Small intestine (tissue), 7 donors: Measurements from ENCODE around the gene INF2. TPM values are rescaled to one million over a fixed set of nuclear protein-coding genes. Genes with fewer than 3 reads are reported as not detected.
A peak's percentile ranks its signal among the peaks of the same experiment; 100 is the strongest.

Experiments
- DNase-seq, 2 donors: peaks; one replicate each; pipeline versions ENCODE4 v3.0.0 to v3.0.0-alpha.2; 2013
- FAIRE-seq: peaks from 2 replicates; lab custom pipeline; 2012; peaks lifted over from hg19 to GRCh38; lab: Jason Lieb, UNC
- H3K27ac ChIP-seq, 3 donors: one replicate each; pipeline ENCODE4 v1.5.1; 2013; ENCODE audit warnings: low read length in 2 of 3, mild to moderate bottlenecking in 2 of 3, control low read depth in 1 of 3, inconsistent platforms in 1 of 3, low read depth in 1 of 3, moderate library complexity in 1 of 3
- H3K27me3 ChIP-seq, 3 donors: one replicate each; pipeline ENCODE4 v1.6.1; 2013; ENCODE audit warnings: low read length in 3 of 3, inconsistent platforms in 1 of 3; ENCODE audit not compliant: control insufficient read depth in 3 of 3, insufficient read depth in 3 of 3
- H3K36me3 ChIP-seq, 3 donors: one replicate each; pipeline ENCODE4 v1.6.1; 2013; ENCODE audit warnings: low read length in 3 of 3, inconsistent platforms in 1 of 3, low read depth in 1 of 3, mild to moderate bottlenecking in 1 of 3, moderate library complexity in 1 of 3; ENCODE audit not compliant: control insufficient read depth in 3 of 3, insufficient read depth in 2 of 3
- H3K4me1 ChIP-seq, 3 donors: one replicate each; pipeline ENCODE4 v1.6.1; 2013; ENCODE audit warnings: low read length in 2 of 3, inconsistent platforms in 1 of 3, low read depth in 1 of 3, mild to moderate bottlenecking in 1 of 3, moderate library complexity in 1 of 3; ENCODE audit not compliant: control insufficient read depth in 3 of 3, insufficient read depth in 2 of 3
- H3K4me3 ChIP-seq, 3 donors: one replicate each; pipeline ENCODE4 v1.5.1; 2013; ENCODE audit warnings: low read length in 3 of 3, control low read depth in 1 of 3, inconsistent platforms in 1 of 3, low read depth in 1 of 3, mild to moderate bottlenecking in 1 of 3, moderate library complexity in 1 of 3
- H3K9me3 ChIP-seq, 2 donors: one replicate each; pipeline ENCODE4 v1.6.1; 2013; ENCODE audit warnings: low read depth in 1 of 2, low read length in 1 of 2; ENCODE audit not compliant: control insufficient read depth in 2 of 2, insufficient read depth in 1 of 2
- WGBS, 3 donors: extraction: QIAGEN DNeasy Blood & Tissue Kit; methylation state at CpG; one replicate each; pipeline ENCODE4 v1.1.7; 2013; 5-methylcytosine and 5-hydroxymethylcytosine counted together
- polyA plus RNA-seq, 4 donors: library from polyadenylated mRNA; stranded (reverse) in 3 of 4; unstranded in 1 of 4; fragments of 200-250 nt in 3 of 4; fragments of 120-200 nt in 1 of 4; gene quantifications; one replicate each; pipeline versions ENCODE4 v1.2.1 to v1.2.3, GENCODE V29; 2013
- donor health status: healthy with polysubstance abuse.
- donor health status: control.
- donor health status: control.
- donor health status: Bipolar disorder and iron deficiency.
- donor health status: healthy.

INF2 gene
- polyA plus RNA-seq, 4 donors: 62.6 to 364 (median 197) TPM

GRCh38 chr14:104697317-104697703 is 7.9 kb downstream of the INF2 start:
- DNase-seq (no peak), FAIRE-seq (no peak)
- 81 to 84% (median 82%) methylated on average over 7 to 10 of the region's 10 CpGs for WGBS, 3 donors
- no peak overlapping the region for H3K27ac ChIP-seq
- H3K27me3 ChIP-seq: no peaks in the 10 kb centered on the region
- H3K36me3 ChIP-seq: peaks cover 0 to 79% (median 0%) of the 10 kb centered on the region in 3 donors
- H3K4me3 ChIP-seq: no peak overlapping the region
- no peaks in the 10 kb centered on the region for H3K9me3 ChIP-seq
- H3K4me1 ChIP-seq: peaks cover 0 to 11% (median 4%) of the 10 kb centered on the region in 3 donors

- H3K27me3 ChIP-seq: no peaks in the 10 kb centered on the region
- H3K4me3 ChIP-seq: no peak overlapping the region
- H3K27ac ChIP-seq: peak overlapping the region in 1 of 3 donors; percentile 12
- DNase-seq (no peak), FAIRE-seq (no peak)
- H3K36me3 ChIP-seq: peaks cover 0 to 81% (median 3%) of the 10 kb centered on the region in 3 donors
- WGBS, 3 donors: 62 to 74% (median 74%) methylated on average over 19 of the region's 19 CpGs
- peaks cover 0 to 11% (median 4%) of the 10 kb centered on the region in 3 donors for H3K4me1 ChIP-seq
- no peaks in the 10 kb centered on the region for H3K9me3 ChIP-seq
These were observed 8.6 kb downstream of the INF2 start for GRCh38 chr14:104697892-104698583.

- peaks cover 0 to 11% (median 4%) of the 10 kb centered on the region in 3 donors for H3K4me1 ChIP-seq
- no peaks in the 10 kb centered on the region for H3K27me3 ChIP-seq
- H3K36me3 ChIP-seq: peaks cover 0 to 86% (median 10%) of the 10 kb centered on the region in 3 donors
- H3K4me3 ChIP-seq: no peak overlapping the region
- FAIRE-seq: no peak
- no peak for DNase-seq
- peaks cover 0 to under 1% of the 10 kb centered on the region in 2 donors for H3K9me3 ChIP-seq
- no peak overlapping the region for H3K27ac ChIP-seq
- 71 to 93% (median 90%) methylated on average over 22 to 24 of the region's 24 CpGs for WGBS, 3 donors
These were observed 9.4 kb downstream of the INF2 start for GRCh38 chr14:104698688-104699425.

- WGBS, 3 donors: 80 to 91% (median 88%) methylated on average over 12 of the region's 12 CpGs
- FAIRE-seq: no peak
- H3K4me1 ChIP-seq: peaks cover 0 to 11% (median 4%) of the 10 kb centered on the region in 3 donors
These were observed 10.0 kb downstream of the INF2 start for GRCh38 chr14:104699426-104699748.

GRCh38 chr14:104700225-104700651 is 10.8 kb downstream of the INF2 start:
- peaks cover 0 to 7% of the 10 kb centered on the region in 2 donors for H3K9me3 ChIP-seq
- H3K36me3 ChIP-seq: peaks cover 0 to 86% (median 10%) of the 10 kb centered on the region in 3 donors
- no peak overlapping the region for H3K27ac ChIP-seq
- DNase-seq (no peak), FAIRE-seq (no peak)
- H3K4me3 ChIP-seq: no peak overlapping the region
- H3K4me1 ChIP-seq: peaks cover 0 to 4% (median 4%) of the 10 kb centered on the region in 3 donors
- no peaks in the 10 kb centered on the region for H3K27me3 ChIP-seq
- 70 to 81% (median 78%) methylated on average over 14 of the region's 14 CpGs for WGBS, 3 donors

More at GRCh38 chr14:104699426-104699748, 10.0 kb downstream of the INF2 start:
- no peak for DNase-seq
- peaks cover 0 to 86% (median 10%) of the 10 kb centered on the region in 3 donors for H3K36me3 ChIP-seq
- no peak overlapping the region for H3K27ac ChIP-seq
- peaks cover 0 to 6% of the 10 kb centered on the region in 2 donors for H3K9me3 ChIP-seq
- H3K4me3 ChIP-seq: no peak overlapping the region
- no peaks in the 10 kb centered on the region for H3K27me3 ChIP-seq

GRCh38 chr14:104700747-104701217 is 11.4 kb downstream of the INF2 start:
- FAIRE-seq (no peak), DNase-seq (no peak)
- H3K4me1 ChIP-seq: peaks cover 0 to 4% (median 4%) of the 10 kb centered on the region in 3 donors
- H3K36me3 ChIP-seq: peaks cover 0 to 88% (median 10%) of the 10 kb centered on the region in 3 donors
- H3K27ac ChIP-seq: no peak overlapping the region
- H3K4me3 ChIP-seq: no peak overlapping the region
- peaks cover 0 to 7% of the 10 kb centered on the region in 2 donors for H3K9me3 ChIP-seq
- WGBS, 3 donors: 73 to 86% (median 81%) methylated on average over 21 to 22 of the region's 22 CpGs
- H3K27me3 ChIP-seq: no peaks in the 10 kb centered on the region

GRCh38 chr14:104701383-104702076 is 12.1 kb downstream of the INF2 start:
- FAIRE-seq: no peak
- WGBS, 3 donors: 91 to 95% (median 93%) methylated on average over 44 to 46 of the region's 46 CpGs
- Histone ChIP-seq H3K4me1 (peaks cover 0 to 4% (median 4%) of the 10 kb centered on the region in 3 donors), H3K4me3 (no peak overlapping the region), H3K9me3 (peaks cover 0 to 7% of the 10 kb centered on the region in 2 donors), H3K27ac (no peak overlapping the region), H3K27me3 (no peaks in the 10 kb centered on the region), H3K36me3 (peaks cover 0 to 88% (median 10%) of the 10 kb centered on the region in 3 donors)
- no peak for DNase-seq

- Histone ChIP-seq H3K27ac (no peak overlapping the region), H3K4me1 (peaks cover 0 to 4% (median 4%) of the 10 kb centered on the region in 3 donors), H3K4me3 (no peak overlapping the region), H3K9me3 (peaks cover 0 to 7% of the 10 kb centered on the region in 2 donors), H3K27me3 (no peaks in the 10 kb centered on the region), H3K36me3 (peaks cover 0 to 88% (median 10%) of the 10 kb centered on the region in 3 donors)
- no peak for FAIRE-seq
- 80 to 83% (median 81%) methylated on average over 12 of the region's 12 CpGs for WGBS, 3 donors
- DNase-seq: no peak
These were observed 12.7 kb downstream of the INF2 start for GRCh38 chr14:104702106-104702505.
